A673 (cell line): ENCODE data around the gene EDEM3. TPM values are rescaled to one million over a fixed set of nuclear protein-coding genes. Genes with fewer than 3 reads are reported as not detected.

Source experiments
- BruUV-seq: library from RNA; stranded (reverse); fragments of 400-500 nt; replicated peaks from 2 replicates; lab custom pipeline; 2021; lab: Mats Ljungman, UMichigan
- CTCF ChIA-PET: fragments of 300-600 bp; sonication (Branson Sonifier 250); formaldehyde crosslinking; loops from one replicate; lab custom pipeline; 2022; ENCODE audit warnings: antibody characterized with exemption; lab: Charles Lee
- POLR2A ChIA-PET: fragments of 300-600 bp; sonication (Branson Sonifier 250); formaldehyde crosslinking; loops from one replicate; lab custom pipeline; 2022; ENCODE audit warnings: antibody characterized with exemption; ENCODE audit not compliant: low non-redundant PET; lab: Charles Lee
- DNase-seq: peaks from one replicate; pipeline ENCODE4 v3.0.0-alpha.2; 2015; ENCODE audit warnings: low spot score
- H3K27ac ChIP-seq: fragments of 200-600 bp; sonication (generic); 2 replicates; pipeline ENCODE4 v1.5.1; 2016; ENCODE audit warnings: mixed run types, low read depth, mild to moderate bottlenecking, mixed read lengths, antibody characterized with exemption, low read length; ENCODE audit not compliant: poor library complexity, severe bottlenecking
- H3K27me3 ChIP-seq: fragments of 200-600 bp; sonication (generic); replicated peaks from 2 replicates; pipeline ENCODE4 v1.6.1; 2017; ENCODE audit warnings: mixed run types, low read depth, mild to moderate bottlenecking, mixed read lengths, antibody characterized with exemption, low read length; ENCODE audit not compliant: insufficient read depth, poor library complexity
- H3K36me3 ChIP-seq: fragments of 200-600 bp; sonication (generic); 2 replicates; pipeline ENCODE4 v1.6.1; 2016; ENCODE audit warnings: mixed run types, mild to moderate bottlenecking, mixed read lengths, antibody characterized with exemption, low read length; ENCODE audit not compliant: insufficient read depth, poor library complexity, severe bottlenecking
- H3K4me1 ChIP-seq: fragments of 200-600 bp; sonication (generic); 2 replicates; pipeline ENCODE4 v1.6.1; 2017; ENCODE audit warnings: mixed run types, mild to moderate bottlenecking, mixed read lengths, antibody characterized with exemption, low read length; ENCODE audit not compliant: insufficient read depth, poor library complexity, severe bottlenecking
- H3K4me3 ChIP-seq: fragments of 200-600 bp; sonication (generic); 2 replicates; pipeline ENCODE4 v1.5.1; 2016; ENCODE audit warnings: low read depth, mixed run types, mild to moderate bottlenecking, mixed read lengths, low read length; ENCODE audit not compliant: poor library complexity, severe bottlenecking
- H3K9me3 ChIP-seq: fragments of 200-600 bp; sonication (generic); 2 replicates; pipeline ENCODE4 v1.6.1; 2016; ENCODE audit warnings: mixed run types, low read depth, mild to moderate bottlenecking, mixed read lengths, antibody characterized with exemption, low read length; ENCODE audit not compliant: poor library complexity, severe bottlenecking
- CTCF ChIP-seq: fragments of 300-800, 200-600 bp; sonication (generic); conservative IDR thresholded peaks from 2 replicates; pipeline ENCODE4 v1.5.1; 2017; ENCODE audit warnings: low read depth, mild to moderate bottlenecking, antibody characterized with exemption, low read length, moderate library complexity, mixed read lengths
- EZH2 ChIP-seq: fragments of 200-600 bp; sonication (generic); IDR thresholded peaks from 2 replicates; pipeline ENCODE4 v1.6.1; 2017; ENCODE audit warnings: borderline replicate concordance, low read depth, mild to moderate bottlenecking, mixed read lengths, antibody characterized with exemption, low read length; ENCODE audit not compliant: poor library complexity, severe bottlenecking
- intact Hi-C: fragments of 100-400 bp; cut with micrococcal nuclease; formaldehyde crosslinking; loops from one replicate; pipeline ENCODE4 v1.10.0; 2022; ENCODE audit not compliant: unreplicated experiment
- total RNA-seq: library from RNA; stranded (reverse); gene quantifications from 2 replicates; pipeline ENCODE4 v1.2.3, GENCODE V29; 2021

The EDEM3 gene
- total RNA-seq, 1 experiment from 2014 or later, result 24.3 TPM

DNA sequence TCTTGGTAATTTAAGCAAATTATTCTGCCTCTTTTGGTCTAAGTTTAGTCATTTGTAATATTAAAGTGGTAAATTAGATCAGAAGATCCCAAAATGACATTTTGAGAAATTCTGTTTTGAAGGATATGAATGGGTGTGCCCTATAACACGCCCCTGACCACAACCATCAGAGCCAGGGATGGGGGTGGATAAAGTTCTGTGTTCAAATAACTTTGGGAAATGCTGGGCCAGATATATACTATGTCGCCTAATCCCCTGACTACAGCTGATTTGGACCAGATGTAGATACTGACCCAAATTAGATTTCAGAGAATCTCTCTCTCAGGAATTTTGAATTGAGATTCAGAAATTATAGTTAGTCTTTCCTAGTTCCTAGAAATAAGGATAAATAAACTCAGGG lies 21.2 kb upstream of the EDEM3 start:
- H3K36me3 ChIP-seq, result no peaks in the 10 kb centered on the region
- DNase-seq, result no peak
- no TSS peak for BruUV-seq
- H3K27me3 ChIP-seq, result no peaks in the 10 kb centered on the region
- no peaks in the 10 kb centered on the region for H3K9me3 ChIP-seq
- H3K4me1 ChIP-seq, result peaks cover 2% of the 10 kb centered on the region
- TF ChIP-seq CTCF (no peak), EZH2 (no peak)
- H3K27ac ChIP-seq, result no peak overlapping the region
- POLR2A ChIA-PET, result no interaction called here
- intact Hi-C loops, result no loop called here
- CTCF ChIA-PET, result no interaction called here
- no peak overlapping the region for H3K4me3 ChIP-seq

DNA sequence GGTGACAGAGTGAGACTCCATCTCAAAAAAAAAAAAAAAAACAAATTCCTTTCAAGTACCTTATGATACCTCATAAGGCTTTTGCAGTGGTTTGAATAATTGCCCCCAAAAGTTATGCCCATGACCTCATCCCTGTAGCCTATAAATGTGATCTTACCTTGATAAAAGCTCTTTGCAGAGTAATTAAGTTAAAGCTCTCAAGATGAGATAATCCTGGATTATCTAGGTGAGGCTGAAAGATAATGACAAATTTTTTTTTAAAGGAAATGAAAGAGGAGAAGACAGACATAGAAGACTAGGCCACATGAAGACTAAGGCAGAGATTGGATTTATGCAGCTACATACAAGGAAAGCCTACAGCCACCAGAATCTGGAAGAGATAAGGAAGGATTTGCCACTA lies 20.7 kb upstream of the EDEM3 start:
- no peaks in the 10 kb centered on the region for H3K27me3 ChIP-seq
- no peaks in the 10 kb centered on the region for H3K36me3 ChIP-seq
- H3K27ac ChIP-seq, result no peak overlapping the region
- ChIA-PET POLR2A (no interaction called here), CTCF (no interaction called here)
- BruUV-seq, result no TSS peak
- no peak for TF ChIP-seq EZH2
- TF ChIP-seq CTCF, result no peak
- H3K4me1 ChIP-seq, result peaks cover 7% of the 10 kb centered on the region
- H3K4me3 ChIP-seq, result no peak overlapping the region
- intact Hi-C loops, result no loop called here
- H3K9me3 ChIP-seq, result no peaks in the 10 kb centered on the region
- DNase-seq, result no peak

- intact Hi-C loops, result no loop called here
- ChIA-PET POLR2A (no interaction called here), CTCF (no interaction called here)
- Histone ChIP-seq H3K27me3 (peaks cover 1% of the 10 kb centered on the region), H3K36me3 (no peaks in the 10 kb centered on the region), H3K4me1 (peaks cover 17% of the 10 kb centered on the region), H3K9me3 (no peaks in the 10 kb centered on the region), H3K27ac (no peak overlapping the region), H3K4me3 (no peak overlapping the region)
- TF ChIP-seq CTCF, result no peak
- no peak for TF ChIP-seq EZH2
- BruUV-seq, result no TSS peak
- no peak for DNase-seq
Measured at GRCh38 chr1:184773762-184774320, 19.2 kb upstream of the EDEM3 start.
